T-helper 2 cell treated with Interferon-gamma antibody and Interleukin-4, amounts not matched to agents 5 μg/mL and 100 μg/mL, for 36 hours (primary cell): ENCODE results near the gene STC2.

Experiments used
- DNase-seq: peaks from one replicate; pipeline ENCODE4 v3.0.0; 2021; ENCODE audit warnings: low spot score
- H3K27ac Mint-ChIP-seq: one replicate; pipeline ENCODE4 v1.8.0; 2021; ENCODE audit warnings: mild to moderate bottlenecking, mixed read lengths
- H3K27me3 Mint-ChIP-seq: one replicate; pipeline ENCODE4 v1.8.0; 2021; ENCODE audit warnings: low read depth, mixed read lengths
- H3K36me3 Mint-ChIP-seq: one replicate; pipeline ENCODE4 v1.8.0; 2021; ENCODE audit warnings: low read depth, mixed read lengths
- H3K4me1 Mint-ChIP-seq: one replicate; pipeline ENCODE4 v1.8.0; 2021; ENCODE audit warnings: low read depth, mixed read lengths
- H3K4me3 Mint-ChIP-seq: one replicate; pipeline ENCODE4 v1.8.0; 2022; ENCODE audit warnings: mild to moderate bottlenecking, moderate library complexity, mixed read lengths
- H3K9me3 Mint-ChIP-seq: one replicate; pipeline ENCODE4 v1.8.0; 2021; ENCODE audit warnings: mixed read lengths

STC2 gene

GRCh38 chr5:173312821-173313220, 15.4 kb downstream of the STC2 start:
- Mint-ChIP-seq H3K27me3 (no peaks in the 10 kb centered on the region), H3K36me3 (peaks cover 15% of the 10 kb centered on the region), H3K27ac (no peak overlapping the region), H3K4me3 (no peak overlapping the region), H3K4me1 (no peaks in the 10 kb centered on the region), H3K9me3 (peaks cover 6% of the 10 kb centered on the region)
- no peak for DNase-seq

DNA sequence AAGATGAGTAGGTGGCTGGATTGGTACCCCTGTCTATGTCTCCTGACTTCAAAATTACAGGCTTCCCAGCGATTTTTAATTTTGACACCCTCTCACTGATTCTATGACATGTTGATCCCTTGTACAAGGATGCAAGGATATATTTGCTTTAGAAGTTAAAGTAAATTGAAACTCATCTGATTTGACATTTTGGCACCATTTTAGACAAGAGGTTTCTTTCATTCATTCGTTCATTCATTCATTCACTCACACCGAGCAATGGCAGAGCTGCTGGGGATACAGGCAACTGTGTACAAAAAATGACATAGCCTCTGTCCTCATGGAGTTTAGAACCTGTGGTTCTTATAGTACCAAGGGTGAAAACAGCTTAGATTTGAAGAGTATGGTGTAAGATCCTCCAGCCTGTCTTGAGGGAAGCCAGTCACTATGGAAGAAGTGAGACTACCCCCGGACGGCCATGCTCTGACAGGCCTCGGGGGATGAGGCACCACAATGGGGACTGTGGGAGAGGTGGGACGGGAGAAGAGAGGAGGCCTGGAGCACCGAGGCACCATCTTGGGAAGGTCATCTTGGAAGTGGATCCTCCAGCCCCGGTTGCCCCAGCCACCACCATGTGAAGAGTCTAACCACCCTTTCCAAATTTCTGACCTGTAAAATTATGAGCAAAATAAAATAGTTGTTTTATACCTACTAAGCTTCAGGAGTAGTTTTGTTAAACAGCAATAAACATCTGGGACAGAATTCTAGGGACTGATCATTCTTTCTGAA, 16.2 kb downstream of the STC2 start:
- H3K27me3 Mint-ChIP-seq: no peaks in the 10 kb centered on the region
- H3K27ac Mint-ChIP-seq: no peak overlapping the region
- H3K9me3 Mint-ChIP-seq: peaks cover 8% of the 10 kb centered on the region
- H3K36me3 Mint-ChIP-seq: peaks cover 9% of the 10 kb centered on the region
- no peak for DNase-seq
- H3K4me1 Mint-ChIP-seq: no peaks in the 10 kb centered on the region
- no peak overlapping the region for H3K4me3 Mint-ChIP-seq

DNA sequence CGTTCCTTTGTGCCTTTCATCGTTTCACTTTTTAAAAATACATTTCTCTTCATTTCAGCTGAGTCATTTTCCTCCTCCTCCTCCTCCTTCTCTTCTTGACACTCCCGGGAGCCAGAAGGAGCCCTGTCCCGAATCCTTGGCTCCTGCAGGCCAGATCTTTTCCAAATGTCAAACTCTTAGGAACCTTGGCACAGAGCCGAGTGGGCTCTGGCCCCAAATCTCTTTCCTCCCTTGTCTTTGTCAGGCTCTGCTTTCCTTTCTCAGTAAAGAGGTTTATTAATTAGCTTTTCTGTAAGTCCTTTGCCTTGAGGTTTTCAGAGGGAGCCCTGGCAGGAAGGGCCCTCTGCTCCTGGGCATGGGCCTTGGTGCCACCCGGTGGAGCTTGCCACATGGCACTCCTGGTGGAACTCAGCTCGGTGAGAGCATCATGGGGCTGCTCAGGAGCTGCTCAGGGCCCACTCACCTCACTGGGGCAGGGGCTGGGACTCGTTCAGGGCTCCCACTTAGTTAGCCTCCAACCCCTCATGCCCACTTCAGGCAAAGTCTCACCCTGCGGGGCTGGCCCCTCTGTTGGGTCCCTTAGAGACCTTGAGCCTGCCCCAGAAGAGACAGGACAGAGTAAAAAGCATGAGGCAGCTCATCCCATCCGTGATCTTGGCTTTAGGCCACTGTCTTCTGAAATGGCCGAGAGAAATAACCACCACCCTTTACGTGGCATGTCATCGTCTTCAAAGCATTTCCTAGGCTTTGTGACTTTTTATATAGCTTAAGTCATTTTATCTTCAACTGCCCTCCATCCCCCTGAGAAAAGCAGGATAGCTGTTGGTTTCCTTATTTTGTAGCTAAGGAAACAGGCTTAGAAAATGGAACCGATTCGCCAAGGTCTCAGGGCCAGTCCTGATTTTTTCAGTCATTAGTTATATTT, 17.1 kb downstream of the STC2 start:
- Mint-ChIP-seq H3K27ac (no peak overlapping the region), H3K4me1 (no peaks in the 10 kb centered on the region), H3K9me3 (peaks cover 8% of the 10 kb centered on the region), H3K27me3 (peaks cover 7% of the 10 kb centered on the region), H3K36me3 (peaks cover 4% of the 10 kb centered on the region), H3K4me3 (no peak overlapping the region)
- no peak for DNase-seq

DNA sequence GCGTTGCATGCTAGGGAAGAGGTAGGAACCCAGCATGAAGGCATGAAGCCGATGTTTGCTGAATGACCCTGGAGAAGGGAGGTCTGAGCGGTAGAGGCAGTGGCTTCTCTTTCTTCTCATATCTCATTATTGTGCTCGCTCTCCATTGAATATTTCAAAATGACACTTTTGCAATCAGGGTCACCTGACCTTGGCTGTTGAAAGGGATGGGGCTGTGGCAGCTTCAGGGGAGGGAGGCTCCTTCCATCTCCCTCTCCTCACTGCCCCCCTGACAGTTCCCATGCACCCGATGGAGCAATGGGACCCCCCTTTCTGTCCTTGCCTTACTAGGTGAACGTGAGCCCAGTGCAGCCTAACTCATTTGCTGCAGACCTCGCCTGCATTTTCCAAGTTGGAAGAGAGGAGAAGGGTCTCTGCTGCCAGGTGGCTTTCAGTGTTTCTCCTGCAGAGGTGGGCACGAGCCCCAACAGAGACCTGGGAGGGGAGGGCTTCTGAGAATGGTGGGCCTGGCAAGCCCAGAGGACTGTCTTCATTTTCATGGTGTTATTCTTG, 17.9 kb downstream of the STC2 start:
- H3K36me3 Mint-ChIP-seq: peaks cover 2% of the 10 kb centered on the region
- no peak overlapping the region for H3K4me3 Mint-ChIP-seq
- no peak overlapping the region for H3K27ac Mint-ChIP-seq
- peaks cover 11% of the 10 kb centered on the region for H3K27me3 Mint-ChIP-seq
- no peaks in the 10 kb centered on the region for H3K4me1 Mint-ChIP-seq
- H3K9me3 Mint-ChIP-seq: peaks cover 8% of the 10 kb centered on the region
- DNase-seq: no peak

DNA sequence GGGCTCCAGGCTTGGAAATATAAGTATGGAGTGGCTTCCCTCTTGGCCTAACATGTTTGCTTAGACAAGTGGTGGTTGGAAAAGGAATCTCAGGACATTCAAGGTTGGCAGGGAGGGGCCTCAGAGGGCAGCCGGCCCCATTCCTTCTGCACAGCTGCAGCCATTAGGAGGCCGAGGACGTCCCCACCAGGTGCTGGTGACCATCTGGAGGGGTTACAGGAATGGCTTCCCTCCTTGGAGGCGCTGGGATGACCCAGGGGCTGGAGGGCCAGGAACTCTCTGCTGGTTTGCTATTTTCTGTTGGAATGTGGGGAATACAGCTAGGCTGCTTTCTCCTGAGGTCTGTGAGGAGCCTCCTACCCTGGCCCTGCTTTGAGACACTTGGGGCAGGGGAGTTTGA, 18.5 kb downstream of the STC2 start:
- no peaks in the 10 kb centered on the region for H3K4me1 Mint-ChIP-seq
- peaks cover 11% of the 10 kb centered on the region for H3K27me3 Mint-ChIP-seq
- H3K36me3 Mint-ChIP-seq: no peaks in the 10 kb centered on the region
- no peak overlapping the region for H3K4me3 Mint-ChIP-seq
- no peak overlapping the region for H3K27ac Mint-ChIP-seq
- no peak for DNase-seq
- peaks cover 8% of the 10 kb centered on the region for H3K9me3 Mint-ChIP-seq

DNA sequence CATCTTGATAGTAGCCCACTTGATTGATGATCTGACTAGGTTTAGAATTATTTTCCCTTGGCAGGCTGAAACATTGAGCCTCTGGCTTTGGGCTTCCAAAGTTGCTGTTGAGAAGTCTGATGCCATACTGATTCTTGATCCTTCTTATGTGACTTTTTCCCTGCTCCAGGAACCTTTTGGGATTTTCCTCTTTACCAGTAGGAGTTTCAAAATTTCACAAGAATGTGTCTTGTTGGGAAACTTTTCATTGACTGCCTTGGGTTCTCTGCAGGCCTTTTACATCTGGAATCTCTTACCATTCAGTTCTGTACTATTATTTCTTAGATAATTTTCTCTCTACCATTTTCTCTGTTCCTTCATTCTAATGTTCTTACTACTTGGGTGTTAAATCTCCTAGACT, 20.0 kb downstream of the STC2 start:
- Mint-ChIP-seq H3K4me3 (no peak overlapping the region), H3K36me3 (no peaks in the 10 kb centered on the region), H3K27ac (no peak overlapping the region), H3K9me3 (peaks cover 8% of the 10 kb centered on the region), H3K4me1 (no peaks in the 10 kb centered on the region), H3K27me3 (peaks cover 15% of the 10 kb centered on the region)
- no peak for DNase-seq

DNA sequence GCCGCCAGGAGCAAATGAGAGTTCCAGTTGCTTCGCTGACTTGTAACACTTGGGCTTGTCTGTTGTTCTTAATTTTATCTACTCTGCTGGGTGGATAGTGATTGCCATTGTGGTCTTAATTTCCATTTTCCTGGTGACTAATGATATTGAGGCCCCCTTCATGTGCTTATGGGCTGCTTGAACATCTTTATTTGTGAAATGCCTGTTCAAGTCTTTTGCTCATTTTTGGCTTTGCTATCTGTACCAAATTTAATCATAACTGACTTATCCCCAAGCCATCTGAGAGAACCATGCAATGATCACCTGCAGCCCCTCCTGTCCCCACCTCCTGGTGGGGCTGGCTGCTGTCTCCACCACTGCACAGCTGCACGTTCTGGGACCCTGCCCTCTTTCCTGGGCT, 20.5 kb downstream of the STC2 start:
- H3K27me3 Mint-ChIP-seq: peaks cover 15% of the 10 kb centered on the region
- peaks cover 8% of the 10 kb centered on the region for H3K9me3 Mint-ChIP-seq
- no peaks in the 10 kb centered on the region for H3K4me1 Mint-ChIP-seq
- DNase-seq: no peak
- no peak overlapping the region for H3K4me3 Mint-ChIP-seq
- H3K27ac Mint-ChIP-seq: no peak overlapping the region
- no peaks in the 10 kb centered on the region for H3K36me3 Mint-ChIP-seq

DNA sequence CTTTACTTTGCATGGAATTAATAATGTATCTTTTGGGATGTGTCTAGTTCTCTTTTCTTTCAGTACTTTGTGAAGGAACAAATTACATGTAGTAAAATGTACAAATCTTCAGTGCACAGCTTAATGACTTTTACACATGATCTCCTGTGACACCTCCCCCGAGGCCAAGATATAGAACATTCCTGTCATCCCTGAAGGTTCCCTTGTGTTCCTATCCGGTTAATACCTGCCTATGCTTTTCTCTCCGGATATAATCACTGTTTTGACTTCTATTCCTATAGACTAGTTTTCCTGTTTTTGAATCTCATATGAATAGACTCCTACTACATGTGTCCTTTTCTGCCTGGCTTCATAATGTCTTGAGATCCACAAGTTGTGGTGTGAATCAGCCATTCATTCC, 21.5 kb downstream of the STC2 start:
- Mint-ChIP-seq H3K27ac (no peak overlapping the region), H3K9me3 (peaks cover 8% of the 10 kb centered on the region), H3K4me3 (no peak overlapping the region), H3K27me3 (peaks cover 18% of the 10 kb centered on the region), H3K4me1 (no peaks in the 10 kb centered on the region), H3K36me3 (no peaks in the 10 kb centered on the region)
- DNase-seq: no peak

GRCh38 chr5:173304591-173304988, 23.6 kb downstream of the STC2 start:
- Mint-ChIP-seq H3K27ac (no peak overlapping the region), H3K4me1 (no peaks in the 10 kb centered on the region), H3K9me3 (peaks cover 8% of the 10 kb centered on the region), H3K27me3 (peaks cover 22% of the 10 kb centered on the region), H3K36me3 (no peaks in the 10 kb centered on the region), H3K4me3 (no peak overlapping the region)
- DNase-seq: no peak

DNA sequence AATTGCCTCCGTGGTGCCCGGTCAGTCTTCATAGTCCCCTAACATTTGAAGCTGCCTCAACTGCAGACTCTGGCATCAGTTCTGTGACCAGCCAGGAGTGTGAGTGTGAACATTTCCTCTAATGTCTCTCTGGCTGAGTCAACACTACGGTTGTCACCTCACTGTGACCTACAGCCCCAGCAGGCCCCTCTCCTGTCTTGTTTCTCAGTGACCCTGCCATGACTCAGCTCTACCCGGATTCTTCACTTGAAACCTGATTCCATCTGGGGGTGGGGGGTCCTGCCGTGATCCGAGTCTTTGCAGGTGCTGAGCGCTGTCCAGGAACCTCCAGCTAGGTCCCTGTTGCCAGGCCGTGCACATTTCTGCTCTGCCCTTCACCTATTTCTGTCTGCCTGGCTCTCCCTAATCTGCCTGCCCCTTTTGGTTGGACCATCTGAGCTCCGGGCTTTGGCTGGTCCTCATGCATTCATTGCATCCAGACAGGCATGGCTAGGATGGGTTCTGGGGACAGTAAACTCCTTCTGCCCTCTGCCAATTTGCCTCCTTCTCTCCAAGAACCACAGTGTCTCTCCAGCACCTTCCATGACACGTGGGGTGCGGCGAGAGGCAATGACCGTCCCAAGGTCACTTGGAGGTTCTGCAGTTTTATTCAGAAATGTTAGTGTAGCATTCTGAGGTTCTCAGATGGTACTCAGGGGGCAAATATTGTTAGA, 24.2 kb downstream of the STC2 start:
- peaks cover 22% of the 10 kb centered on the region for H3K27me3 Mint-ChIP-seq
- no peak overlapping the region for H3K4me3 Mint-ChIP-seq
- no peaks in the 10 kb centered on the region for H3K4me1 Mint-ChIP-seq
- no peak for DNase-seq
- H3K36me3 Mint-ChIP-seq: no peaks in the 10 kb centered on the region
- peaks cover 8% of the 10 kb centered on the region for H3K9me3 Mint-ChIP-seq
- no peak overlapping the region for H3K27ac Mint-ChIP-seq

DNA sequence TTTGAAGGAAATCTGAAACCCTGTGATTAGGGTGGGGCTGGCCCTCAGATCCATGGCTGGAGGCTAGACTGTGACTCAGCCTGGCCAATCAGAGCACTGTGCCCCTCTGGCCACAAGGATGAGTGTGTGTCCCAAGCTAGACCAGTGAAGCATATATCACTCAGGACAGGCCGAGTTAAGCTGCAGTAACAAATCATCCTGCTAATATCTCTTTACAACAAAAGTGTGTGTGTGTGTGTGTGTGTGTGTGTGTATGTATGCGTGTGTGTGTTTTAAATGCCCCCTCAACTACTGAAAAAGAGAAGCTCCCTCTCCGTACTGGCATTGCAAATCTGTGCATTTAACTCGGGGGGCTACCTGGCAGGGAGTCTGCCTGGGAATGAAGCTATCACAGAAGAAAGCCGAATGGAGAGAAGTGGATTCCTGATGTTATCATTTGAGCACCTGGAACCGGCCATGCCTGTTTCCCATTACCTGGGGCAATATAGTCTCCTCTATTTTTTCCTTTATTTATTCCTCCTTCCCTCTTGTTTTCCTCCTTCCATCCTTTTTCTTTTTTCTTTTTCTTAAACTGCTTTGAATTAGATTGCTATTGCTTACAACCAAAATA, 25.6 kb downstream of the STC2 start:
- H3K4me1 Mint-ChIP-seq: no peaks in the 10 kb centered on the region
- no peak overlapping the region for H3K4me3 Mint-ChIP-seq
- H3K9me3 Mint-ChIP-seq: peaks cover under 1% of the 10 kb centered on the region
- no peak for DNase-seq
- H3K36me3 Mint-ChIP-seq: no peaks in the 10 kb centered on the region
- H3K27ac Mint-ChIP-seq: no peak overlapping the region
- peaks cover 26% of the 10 kb centered on the region for H3K27me3 Mint-ChIP-seq

- H3K4me1 Mint-ChIP-seq: no peaks in the 10 kb centered on the region
- no peaks in the 10 kb centered on the region for H3K9me3 Mint-ChIP-seq
- no peaks in the 10 kb centered on the region for H3K36me3 Mint-ChIP-seq
- no peak overlapping the region for H3K27ac Mint-ChIP-seq
- H3K4me3 Mint-ChIP-seq: no peak overlapping the region
- peaks cover 26% of the 10 kb centered on the region for H3K27me3 Mint-ChIP-seq
- no peak for DNase-seq
Measured at GRCh38 chr5:173301695-173302545, 26.3 kb downstream of the STC2 start.
